Neural cell (in vitro differentiated cells): ENCODE results near the gene RFX2. TPM values are rescaled to one million over a fixed set of nuclear protein-coding genes. Genes with fewer than 3 reads are reported as not detected.

Experiments
- H2AFZ ChIP-seq: fragments of 200-600, 300-800 bp; sonication (generic), shearing (Covaris generic); 2 replicates; pipeline ENCODE4 v1.6.0; 2014; ENCODE audit warnings: low read depth, mild to moderate bottlenecking, antibody characterized with exemption, low read length, moderate library complexity
- H3F3A ChIP-seq: fragments of 200-600 bp; shearing (Covaris generic); 2 replicates; pipeline ENCODE4 v1.6.1; 2016; ENCODE audit warnings: mild to moderate bottlenecking, moderate library complexity, mixed read lengths, antibody characterized with exemption, low read length; ENCODE audit not compliant: insufficient read depth, poor library complexity, severe bottlenecking
- H3K27ac ChIP-seq: fragments of 200-600, 300-800 bp; sonication (generic), shearing (Covaris generic); 2 replicates; pipeline ENCODE4 v1.5.1; 2014; ENCODE audit warnings: mild to moderate bottlenecking, low read length, moderate library complexity
- H3K27me3 ChIP-seq: fragments of 300-800, 200-600 bp; sonication (generic), shearing (Covaris generic); 2 replicates; pipeline ENCODE4 v1.6.0; 2014; ENCODE audit warnings: mild to moderate bottlenecking, low read depth, low read length, moderate library complexity; ENCODE audit not compliant: insufficient read depth
- H3K36me3 ChIP-seq: fragments of 300-800, 200-600 bp; sonication (generic), shearing (Covaris generic); 2 replicates; pipeline ENCODE4 v1.5.1; 2014; ENCODE audit warnings: mild to moderate bottlenecking, antibody characterized with exemption, low read length, moderate library complexity; ENCODE audit not compliant: insufficient read depth
- H3K4me2 ChIP-seq: fragments of 300-800, 200-600 bp; sonication (generic), shearing (Covaris generic); 2 replicates; pipeline ENCODE4 v1.6.0; 2014; ENCODE audit warnings: mild to moderate bottlenecking, low read length
- H3K4me3 ChIP-seq: fragments of 300-800, 200-600 bp; sonication (generic), shearing (Covaris generic); 2 replicates; pipeline ENCODE4 v1.5.1; 2014; ENCODE audit warnings: mild to moderate bottlenecking, low read length, moderate library complexity
- H3K79me2 ChIP-seq: fragments of 200-600 bp; shearing (Covaris generic); replicated peaks from 2 replicates; pipeline ENCODE4 v1.6.0; 2014; ENCODE audit warnings: mild to moderate bottlenecking, low read length, moderate library complexity; ENCODE audit not compliant: insufficient read depth
- H3K9ac ChIP-seq: fragments of 300-800, 200-600 bp; sonication (generic), shearing (Covaris generic); 2 replicates; pipeline ENCODE4 v1.6.1; 2016; ENCODE audit warnings: mild to moderate bottlenecking, low read length, mixed read lengths
- H3K9me2 ChIP-seq: fragments of 200-600 bp; shearing (Covaris generic); 2 replicates; pipeline ENCODE4 v1.6.1; 2016; ENCODE audit warnings: mild to moderate bottlenecking, low read length, mixed read lengths; ENCODE audit not compliant: insufficient read depth
- H3K9me3 ChIP-seq: fragments of 200-600, 300-800 bp; sonication (generic), shearing (Covaris generic); 2 replicates; pipeline ENCODE4 v1.6.1; 2016; ENCODE audit warnings: mild to moderate bottlenecking, mixed run types, low read length, moderate library complexity, mixed read lengths
- H4K20me1 ChIP-seq: fragments of 200-600 bp; shearing (Covaris generic); 2 replicates; pipeline ENCODE4 v1.6.1; 2016; ENCODE audit warnings: mild to moderate bottlenecking, mixed run types; ENCODE audit not compliant: insufficient read depth
- CTCF ChIP-seq: fragments of 450-650 bp; IDR thresholded peaks from 2 replicates; pipeline ENCODE4 v1.5.1; 2014; ENCODE audit warnings: antibody characterized with exemption, mild to moderate bottlenecking, moderate library complexity; ENCODE audit not compliant: poor library complexity, severe bottlenecking
- EP300 ChIP-seq: fragments of 450-650 bp; conservative IDR thresholded peaks from 2 replicates; pipeline ENCODE4 v1.6.1; 2014; ENCODE audit warnings: antibody characterized with exemption, mild to moderate bottlenecking, moderate library complexity; ENCODE audit not compliant: poor library complexity, severe bottlenecking
- EZH2 ChIP-seq: fragments of 200-600, 300-800 bp; shearing (Covaris generic), sonication (generic); IDR thresholded peaks from 2 replicates; pipeline ENCODE4 v1.6.1; 2014; ENCODE audit warnings: antibody characterized with exemption, low read length, borderline replicate concordance, mild to moderate bottlenecking; ENCODE audit not compliant: insufficient read depth, poor library complexity, severe bottlenecking
- MXI1 ChIP-seq: fragments of 450-650 bp; conservative IDR thresholded peaks from 2 replicates; pipeline ENCODE4 v1.6.1; 2014; ENCODE audit warnings: antibody characterized with exemption, mild to moderate bottlenecking; ENCODE audit not compliant: poor library complexity, severe bottlenecking
- POLR2AphosphoS5 ChIP-seq: IDR thresholded peaks from 2 replicates; pipeline ENCODE4 v1.6.1; 2012
- RAD21 ChIP-seq: fragments of 450-650 bp; conservative IDR thresholded peaks from 2 replicates; pipeline ENCODE4 v1.6.1; 2014; ENCODE audit warnings: antibody characterized with exemption, mild to moderate bottlenecking, moderate library complexity
- SMC3 ChIP-seq: fragments of 450-650 bp; conservative IDR thresholded peaks from 2 replicates; pipeline ENCODE4 v1.6.1; 2014; ENCODE audit warnings: antibody characterized with exemption, mild to moderate bottlenecking, moderate library complexity; ENCODE audit not compliant: poor library complexity
- TAF1 ChIP-seq: IDR thresholded peaks from 2 replicates; pipeline ENCODE4 v1.6.1; 2012; ENCODE audit warnings: low read depth
- polyA plus RNA-seq: library from polyadenylated mRNA; depleted of rRNA; stranded (reverse); fragments of >200 nt; gene quantifications from 2 replicates; pipeline ENCODE4 v1.2.3, GENCODE V29; 2014
- TF ChIP-seq, protein P1 (sequence below): IDR thresholded peaks from 2 replicates; pipeline ENCODE4 v1.6.1; 2012; ENCODE audit warnings: borderline replicate concordance

Gene RFX2
- polyA plus RNA-seq, 1 donor from 2014 or later = 0.69 TPM

GRCh38 chr19:6020166-6020882, 90.0 kb downstream of the RFX2 start:
- no peak for TF ChIP-seq MXI1
- TF ChIP-seq EZH2 = no peak
- no peak for TF ChIP-seq TAF1
- no peak for TF ChIP-seq RAD21
- no peak for TF ChIP-seq CTCF
- no peak for TF ChIP-seq EP300
- TF ChIP-seq POLR2AphosphoS5 = no peak
- TF ChIP-seq, protein P1, sequence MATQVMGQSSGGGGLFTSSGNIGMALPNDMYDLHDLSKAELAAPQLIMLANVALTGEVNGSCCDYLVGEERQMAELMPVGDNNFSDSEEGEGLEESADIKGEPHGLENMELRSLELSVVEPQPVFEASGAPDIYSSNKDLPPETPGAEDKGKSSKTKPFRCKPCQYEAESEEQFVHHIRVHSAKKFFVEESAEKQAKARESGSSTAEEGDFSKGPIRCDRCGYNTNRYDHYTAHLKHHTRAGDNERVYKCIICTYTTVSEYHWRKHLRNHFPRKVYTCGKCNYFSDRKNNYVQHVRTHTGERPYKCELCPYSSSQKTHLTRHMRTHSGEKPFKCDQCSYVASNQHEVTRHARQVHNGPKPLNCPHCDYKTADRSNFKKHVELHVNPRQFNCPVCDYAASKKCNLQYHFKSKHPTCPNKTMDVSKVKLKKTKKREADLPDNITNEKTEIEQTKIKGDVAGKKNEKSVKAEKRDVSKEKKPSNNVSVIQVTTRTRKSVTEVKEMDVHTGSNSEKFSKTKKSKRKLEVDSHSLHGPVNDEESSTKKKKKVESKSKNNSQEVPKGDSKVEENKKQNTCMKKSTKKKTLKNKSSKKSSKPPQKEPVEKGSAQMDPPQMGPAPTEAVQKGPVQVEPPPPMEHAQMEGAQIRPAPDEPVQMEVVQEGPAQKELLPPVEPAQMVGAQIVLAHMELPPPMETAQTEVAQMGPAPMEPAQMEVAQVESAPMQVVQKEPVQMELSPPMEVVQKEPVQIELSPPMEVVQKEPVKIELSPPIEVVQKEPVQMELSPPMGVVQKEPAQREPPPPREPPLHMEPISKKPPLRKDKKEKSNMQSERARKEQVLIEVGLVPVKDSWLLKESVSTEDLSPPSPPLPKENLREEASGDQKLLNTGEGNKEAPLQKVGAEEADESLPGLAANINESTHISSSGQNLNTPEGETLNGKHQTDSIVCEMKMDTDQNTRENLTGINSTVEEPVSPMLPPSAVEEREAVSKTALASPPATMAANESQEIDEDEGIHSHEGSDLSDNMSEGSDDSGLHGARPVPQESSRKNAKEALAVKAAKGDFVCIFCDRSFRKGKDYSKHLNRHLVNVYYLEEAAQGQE = no peak
- TF ChIP-seq SMC3 = no peak
- no peaks in the 10 kb centered on the region for H3K27me3 ChIP-seq
- no peak overlapping the region for H3K9ac ChIP-seq
- no peak overlapping the region for H3K4me3 ChIP-seq
- no peak overlapping the region for H3K4me2 ChIP-seq
- no peaks in the 10 kb centered on the region for H3K9me3 ChIP-seq
- H3K9me2 ChIP-seq = no peaks in the 10 kb centered on the region
- H4K20me1 ChIP-seq = no peaks in the 10 kb centered on the region
- no peaks in the 10 kb centered on the region for H3K36me3 ChIP-seq
- no peak overlapping the region for H3K27ac ChIP-seq
- H2AFZ ChIP-seq = no peak overlapping the region
- no peaks in the 10 kb centered on the region for H3F3A ChIP-seq
- H3K79me2 ChIP-seq = no peaks in the 10 kb centered on the region

GRCh38 chr19:6018786-6019185, 91.5 kb downstream of the RFX2 start:
- no peak overlapping the region for H3K4me2 ChIP-seq
- H3K4me3 ChIP-seq = no peak overlapping the region
- TF ChIP-seq RAD21 (no peak), TAF1 (no peak), POLR2AphosphoS5 (no peak), SMC3 (no peak), MXI1 (no peak)
- TF ChIP-seq, protein P1 = no peak
- H3K79me2 ChIP-seq = no peaks in the 10 kb centered on the region
- no peaks in the 10 kb centered on the region for H3K36me3 ChIP-seq
- H3K9ac ChIP-seq = no peak overlapping the region
- H4K20me1 ChIP-seq = no peaks in the 10 kb centered on the region
- H2AFZ ChIP-seq = no peak overlapping the region
- no peaks in the 10 kb centered on the region for H3K27me3 ChIP-seq
- H3K9me2 ChIP-seq = no peaks in the 10 kb centered on the region
- no peaks in the 10 kb centered on the region for H3F3A ChIP-seq
- H3K27ac ChIP-seq = no peak overlapping the region
- no peaks in the 10 kb centered on the region for H3K9me3 ChIP-seq
